Ectodermal cell (in vitro differentiated cells): ENCODE measurements around the gene SPTBN1.

Experiments
- H3K27ac ChIP-seq: 2 replicates; pipeline ENCODE4 v1.7.0; 2013; ENCODE audit warnings: mild to moderate bottlenecking, low read depth, low read length; ENCODE audit not compliant: insufficient read depth, poor library complexity, severe bottlenecking
- H3K27me3 ChIP-seq: 2 replicates; pipeline ENCODE4 v1.7.0; 2013; ENCODE audit warnings: mild to moderate bottlenecking, low read length; ENCODE audit not compliant: insufficient read depth, control insufficient read depth, poor library complexity, severe bottlenecking
- H3K36me3 ChIP-seq: one replicate; pipeline ENCODE4 v1.7.0; 2013; ENCODE audit warnings: low read length; ENCODE audit not compliant: control insufficient read depth, insufficient read depth
- H3K4me1 ChIP-seq: one replicate; pipeline ENCODE4 v1.7.0; 2013; ENCODE audit warnings: low read length; ENCODE audit not compliant: control insufficient read depth, insufficient read depth
- H3K4me3 ChIP-seq: 2 replicates; pipeline ENCODE4 v1.7.0; 2013; ENCODE audit warnings: low read depth, low read length, control low read depth; ENCODE audit not compliant: insufficient read depth
- H3K9me3 ChIP-seq: 2 replicates; pipeline ENCODE4 v1.7.0; 2013; ENCODE audit warnings: mild to moderate bottlenecking, low read length, moderate library complexity; ENCODE audit not compliant: control insufficient read depth
- WGBS, 2 experiments: methylation state at CpG; one replicate each; pipeline ENCODE4 v1.1.7; 2013; ENCODE audit warnings: missing lambda C conversion rate in 2 of 2; 5-methylcytosine and 5-hydroxymethylcytosine counted together

Gene SPTBN1

DNA sequence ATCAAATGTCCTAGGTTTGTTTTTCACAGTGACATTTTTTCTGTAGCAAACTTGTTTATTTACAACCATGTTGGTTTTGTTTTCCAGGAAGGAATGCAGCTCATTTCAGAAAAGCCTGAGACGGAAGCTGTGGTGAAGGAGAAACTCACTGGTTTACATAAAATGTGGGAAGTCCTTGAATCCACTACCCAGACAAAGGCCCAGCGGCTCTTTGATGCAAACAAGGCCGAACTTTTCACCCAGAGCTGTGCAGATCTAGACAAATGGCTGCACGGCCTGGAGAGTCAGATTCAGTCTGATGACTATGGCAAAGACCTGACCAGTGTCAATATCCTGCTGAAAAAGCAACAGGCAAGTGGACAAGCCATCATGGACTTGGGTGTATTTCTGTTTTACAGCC is 188.1 kb downstream of the SPTBN1 start:
- Histone ChIP-seq H3K36me3 (peaks cover 49% of the 10 kb centered on the region), H3K4me1 (no peaks in the 10 kb centered on the region), H3K27ac (no peak overlapping the region), H3K27me3 (no peaks in the 10 kb centered on the region), H3K4me3 (no peak overlapping the region), H3K9me3 (no peaks in the 10 kb centered on the region)
- WGBS, 2 experiments, result 95 to 96% methylated on average over 4 of the region's 4 CpGs

DNA sequence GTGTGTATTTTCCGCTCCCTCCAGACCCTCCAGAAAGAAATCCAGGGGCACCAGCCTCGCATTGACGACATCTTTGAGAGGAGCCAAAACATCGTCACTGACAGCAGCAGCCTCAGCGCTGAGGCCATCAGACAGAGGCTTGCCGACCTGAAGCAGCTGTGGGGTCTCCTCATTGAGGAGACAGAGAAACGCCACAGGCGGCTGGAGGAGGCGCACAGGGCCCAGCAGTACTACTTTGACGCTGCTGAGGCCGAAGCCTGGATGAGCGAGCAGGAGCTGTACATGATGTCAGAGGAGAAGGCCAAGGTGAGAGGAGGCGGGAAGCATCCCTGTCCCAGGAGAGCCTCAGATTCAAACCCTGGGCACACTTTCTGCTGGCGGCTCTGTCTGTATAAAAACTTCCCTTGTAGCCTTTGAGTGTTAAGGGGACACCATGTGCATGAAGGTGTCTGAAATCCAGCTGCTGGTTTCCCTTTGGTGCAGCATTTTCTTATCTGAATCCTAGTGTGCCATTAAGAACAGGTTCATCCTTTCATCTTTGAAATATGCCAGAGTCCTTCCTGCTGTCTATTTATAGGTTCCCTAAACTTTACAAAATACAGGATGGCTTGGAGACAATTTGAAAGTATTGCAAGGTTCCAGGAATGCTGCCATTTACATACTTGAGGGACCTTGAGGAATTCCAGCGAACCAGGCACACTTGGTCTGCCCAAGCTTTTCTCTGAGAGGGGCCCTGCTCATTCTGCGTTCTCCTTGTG is 190.2 kb downstream of the SPTBN1 start:
- Histone ChIP-seq H3K9me3 (no peaks in the 10 kb centered on the region), H3K27me3 (no peaks in the 10 kb centered on the region), H3K4me3 (no peak overlapping the region), H3K36me3 (peaks cover 57% of the 10 kb centered on the region), H3K4me1 (no peaks in the 10 kb centered on the region), H3K27ac (no peak overlapping the region)
- 97% methylated on average over 16 of the region's 16 CpGs for WGBS, 2 experiments

DNA sequence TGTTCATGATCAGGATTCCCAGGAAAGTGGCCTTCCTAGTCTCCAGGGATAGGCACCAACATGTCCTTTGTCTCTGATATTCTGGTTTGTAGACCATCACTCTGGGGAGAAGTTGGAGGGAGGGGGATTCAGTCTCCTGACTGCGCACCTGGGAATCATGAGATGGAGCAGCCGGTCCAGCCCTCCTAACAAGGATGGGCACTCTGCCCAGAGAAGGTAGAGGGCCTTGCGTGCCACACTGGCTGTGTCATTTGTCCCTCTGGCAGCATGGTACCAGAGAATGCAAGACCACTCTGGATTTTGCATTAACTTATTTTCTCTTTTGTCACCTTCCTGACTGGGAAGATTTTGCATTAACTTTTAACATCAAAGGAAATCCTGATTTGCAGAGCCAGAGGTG is 192.1 kb downstream of the SPTBN1 start:
- Histone ChIP-seq H3K9me3 (no peaks in the 10 kb centered on the region), H3K4me1 (no peaks in the 10 kb centered on the region), H3K36me3 (peaks cover 63% of the 10 kb centered on the region), H3K27me3 (no peaks in the 10 kb centered on the region), H3K4me3 (no peak overlapping the region), H3K27ac (no peak overlapping the region)
- WGBS, 2 experiments, result 95 to 97% methylated on average over 3 of the region's 3 CpGs

DNA sequence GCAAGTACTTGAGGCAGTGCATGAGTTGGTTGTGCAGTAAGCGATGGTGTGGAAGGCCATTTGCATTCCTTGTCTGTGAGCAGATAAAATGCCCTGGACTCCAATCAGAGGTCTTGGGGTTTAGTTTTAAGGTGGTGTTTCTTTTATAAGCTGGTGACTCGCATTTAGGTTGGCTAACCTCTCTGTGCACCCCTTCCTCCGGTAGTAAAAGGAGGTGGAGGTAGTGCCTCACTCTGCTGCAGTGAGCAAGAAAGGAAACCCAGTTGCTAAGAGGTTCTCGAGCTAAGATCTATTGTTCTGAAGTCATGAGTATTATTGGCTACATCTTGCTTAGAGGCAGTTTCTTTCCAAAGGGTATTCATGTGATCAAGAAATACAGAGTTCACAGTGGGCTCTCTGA is 193.1 kb downstream of the SPTBN1 start:
- Histone ChIP-seq H3K27me3 (no peaks in the 10 kb centered on the region), H3K27ac (no peak overlapping the region), H3K4me3 (no peak overlapping the region), H3K9me3 (no peaks in the 10 kb centered on the region), H3K4me1 (no peaks in the 10 kb centered on the region), H3K36me3 (peaks cover 64% of the 10 kb centered on the region)
- 97% methylated on average over 4 of the region's 4 CpGs for WGBS, 2 experiments

DNA sequence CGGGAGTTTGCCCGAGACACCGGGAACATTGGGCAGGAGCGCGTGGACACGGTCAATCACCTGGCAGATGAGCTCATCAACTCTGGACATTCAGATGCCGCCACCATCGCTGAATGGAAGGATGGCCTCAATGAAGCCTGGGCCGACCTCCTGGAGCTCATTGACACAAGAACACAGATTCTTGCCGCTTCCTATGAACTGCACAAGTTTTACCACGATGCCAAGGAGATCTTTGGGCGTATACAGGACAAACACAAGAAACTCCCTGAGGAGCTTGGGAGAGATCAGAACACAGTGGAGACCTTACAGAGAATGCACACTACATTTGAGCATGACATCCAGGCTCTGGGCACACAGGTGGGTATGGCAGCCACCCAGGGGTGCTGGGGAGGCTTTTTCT is 193.5 kb downstream of the SPTBN1 start:
- 96% methylated on average over 12 of the region's 12 CpGs for WGBS, 2 experiments
- Histone ChIP-seq H3K36me3 (peaks cover 60% of the 10 kb centered on the region), H3K4me3 (no peak overlapping the region), H3K4me1 (no peaks in the 10 kb centered on the region), H3K27me3 (no peaks in the 10 kb centered on the region), H3K9me3 (no peaks in the 10 kb centered on the region), H3K27ac (no peak overlapping the region)

DNA sequence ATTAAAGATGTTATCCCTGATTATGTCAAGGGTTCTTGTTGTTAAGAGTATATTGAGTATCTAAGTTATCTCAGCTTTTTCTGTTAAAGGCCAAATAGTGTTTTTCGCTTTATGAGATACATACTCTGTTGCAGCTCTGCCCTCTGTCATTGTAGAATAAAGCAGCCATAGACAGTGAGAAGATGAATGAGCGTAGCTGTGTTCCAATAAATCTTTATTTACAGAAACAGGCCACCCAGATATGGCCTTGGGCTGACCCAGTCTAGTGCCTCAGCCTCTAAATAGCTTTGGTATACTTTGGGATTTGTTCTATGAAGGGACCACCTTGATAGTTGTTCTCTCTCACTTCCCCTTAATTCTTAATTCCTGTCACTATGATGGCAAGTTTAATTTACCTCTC is 194.5 kb downstream of the SPTBN1 start:
- Histone ChIP-seq H3K36me3 (peaks cover 55% of the 10 kb centered on the region), H3K4me1 (no peaks in the 10 kb centered on the region)
- WGBS, 2 experiments, result 97 to 98% methylated on average over 2 of the region's 2 CpGs

DNA sequence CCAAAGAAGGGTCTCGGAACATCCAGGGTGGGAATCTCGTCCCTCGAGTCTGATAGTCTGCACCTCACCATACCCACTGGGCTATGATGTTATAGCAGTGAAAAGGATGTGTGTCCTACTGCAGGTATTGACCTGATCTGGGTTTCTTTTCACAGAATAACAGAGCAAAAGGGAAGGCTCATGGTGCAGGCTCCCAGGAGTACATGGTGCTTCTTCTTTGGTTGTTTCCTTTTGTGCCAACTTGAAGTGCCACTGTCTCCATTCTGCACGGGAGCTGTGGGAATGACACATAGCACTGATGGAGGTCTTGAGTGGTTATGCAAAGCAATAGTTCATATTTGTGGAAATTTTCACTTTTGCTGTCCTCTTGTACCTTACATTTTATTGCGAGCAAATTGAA is 195.2 kb downstream of the SPTBN1 start:
- Histone ChIP-seq H3K9me3 (no peaks in the 10 kb centered on the region), H3K4me1 (no peaks in the 10 kb centered on the region), H3K27ac (no peak overlapping the region), H3K4me3 (no peak overlapping the region), H3K36me3 (peaks cover 52% of the 10 kb centered on the region), H3K27me3 (no peaks in the 10 kb centered on the region)
- WGBS, 2 experiments, result 97% methylated on average over 5 of the region's 5 CpGs

More for the DNA sequence above, 194.5 kb downstream of the SPTBN1 start:
- no peaks in the 10 kb centered on the region for H3K9me3 ChIP-seq
- H3K27ac ChIP-seq, result no peak overlapping the region
- H3K27me3 ChIP-seq, result no peaks in the 10 kb centered on the region
- no peak overlapping the region for H3K4me3 ChIP-seq

DNA sequence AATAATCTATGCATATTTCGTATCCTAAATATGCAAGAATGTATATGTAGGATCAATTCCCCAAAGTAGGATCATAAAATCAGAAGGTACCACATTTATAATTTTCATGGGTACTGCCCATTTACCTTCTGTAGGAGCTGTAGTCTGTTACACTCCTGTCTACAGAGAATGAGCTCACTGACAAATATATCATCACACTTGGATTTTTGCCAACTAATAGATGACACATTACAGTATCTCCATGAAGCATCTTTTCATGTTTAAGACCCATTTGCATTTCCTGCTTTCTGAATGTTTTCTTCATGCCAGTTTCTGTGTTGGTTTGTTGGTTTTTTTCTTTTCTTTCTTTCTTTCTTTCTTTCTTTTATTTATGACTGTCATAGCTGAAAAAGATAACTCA is 196.4 kb downstream of the SPTBN1 start:
- H3K4me1 ChIP-seq, result no peaks in the 10 kb centered on the region
- H3K27me3 ChIP-seq, result no peaks in the 10 kb centered on the region
- no peak overlapping the region for H3K4me3 ChIP-seq
- H3K9me3 ChIP-seq, result no peaks in the 10 kb centered on the region
- H3K27ac ChIP-seq, result no peak overlapping the region
- H3K36me3 ChIP-seq, result peaks cover 41% of the 10 kb centered on the region
- WGBS, 2 experiments, result 86 to 100% methylated on average over 1 of the region's 1 CpG

DNA sequence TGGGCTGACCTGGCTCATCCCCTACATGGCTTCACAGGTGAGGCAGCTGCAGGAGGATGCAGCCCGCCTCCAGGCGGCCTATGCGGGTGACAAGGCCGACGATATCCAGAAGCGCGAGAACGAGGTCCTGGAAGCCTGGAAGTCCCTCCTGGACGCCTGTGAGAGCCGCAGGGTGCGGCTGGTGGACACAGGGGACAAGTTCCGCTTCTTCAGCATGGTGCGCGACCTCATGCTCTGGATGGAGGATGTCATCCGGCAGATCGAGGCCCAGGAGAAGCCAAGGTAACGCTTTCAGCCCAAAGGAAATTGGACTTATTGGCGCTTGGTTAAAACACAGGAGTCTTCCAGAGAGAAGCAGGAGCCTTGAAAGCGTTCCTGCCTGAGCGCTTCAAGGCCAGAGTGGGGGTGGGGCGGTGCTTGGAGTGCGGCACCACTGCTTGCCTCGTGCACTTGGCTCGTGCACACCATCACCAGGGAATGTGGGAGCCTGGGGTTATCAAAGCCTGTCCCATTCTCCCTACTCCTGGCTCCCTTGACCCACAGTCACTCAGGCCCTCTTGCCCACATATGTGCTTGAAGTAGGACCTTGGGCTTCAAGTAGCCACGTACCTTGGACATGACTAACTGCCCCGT is 197.6 kb downstream of the SPTBN1 start:
- Histone ChIP-seq H3K27ac (no peak overlapping the region), H3K27me3 (no peaks in the 10 kb centered on the region), H3K4me3 (no peak overlapping the region), H3K4me1 (no peaks in the 10 kb centered on the region), H3K9me3 (no peaks in the 10 kb centered on the region), H3K36me3 (peaks cover 33% of the 10 kb centered on the region)
- WGBS, 2 experiments, result 95% methylated on average over 26 of the region's 26 CpGs

DNA sequence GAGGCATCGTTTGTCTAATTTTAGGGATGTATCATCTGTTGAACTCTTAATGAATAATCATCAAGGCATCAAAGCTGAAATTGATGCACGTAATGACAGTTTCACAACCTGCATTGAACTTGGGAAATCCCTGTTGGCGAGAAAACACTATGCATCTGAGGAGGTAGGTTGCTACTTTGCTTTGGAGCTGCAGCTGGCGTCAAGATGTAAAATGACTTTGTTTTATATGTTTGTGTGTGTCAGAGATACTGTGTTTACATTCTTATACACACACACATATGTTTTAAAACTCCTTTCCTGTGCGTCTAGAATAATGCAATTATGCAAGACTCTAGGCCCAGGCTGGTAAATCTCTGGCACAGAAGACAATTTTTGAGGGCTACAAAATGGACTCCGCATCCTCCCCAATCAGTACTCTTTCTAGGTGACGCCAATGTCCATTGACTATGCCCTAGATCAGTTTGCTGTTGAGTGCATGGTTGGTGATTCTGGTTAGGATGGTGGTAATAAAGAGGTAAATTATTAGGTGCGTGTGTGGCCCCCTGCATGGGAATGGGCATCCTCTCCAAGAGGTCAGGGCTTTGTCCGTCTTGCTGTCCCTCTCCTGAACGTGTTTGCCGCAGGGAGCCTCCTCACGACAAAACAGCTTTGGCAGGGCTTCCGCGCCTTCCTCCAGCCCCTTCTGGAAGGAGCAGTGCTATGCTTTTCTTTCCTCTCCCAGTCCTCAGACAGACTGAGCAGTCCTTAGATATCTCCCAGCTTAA is 199.1 kb downstream of the SPTBN1 start:
- Histone ChIP-seq H3K27ac (no peak overlapping the region), H3K27me3 (no peaks in the 10 kb centered on the region), H3K36me3 (peaks cover 34% of the 10 kb centered on the region), H3K9me3 (no peaks in the 10 kb centered on the region), H3K4me1 (no peaks in the 10 kb centered on the region), H3K4me3 (no peak overlapping the region)
- 96% methylated on average over 13 to 14 of the region's 14 CpGs for WGBS, 2 experiments
